ENCODE results near the gene TP53INP2.
"Not testable (repeated sequence)": the region's sequence is repeated elsewhere in the genome, so short reads cannot be mapped to it uniquely, and the experiment has no call there.

The TP53INP2 gene

GRCh38 chr20:34706302-34706875, 2.2 kb downstream of the TP53INP2 start:
- no peak for DNase-seq

- DNase-seq: no peak
Measured at GRCh38 chr20:34706912-34707784, 3.0 kb downstream of the TP53INP2 start.

- DNase-seq: peak; percentile 71
Measured at GRCh38 chr20:34708621-34709043, 4.5 kb downstream of the TP53INP2 start.

DNA sequence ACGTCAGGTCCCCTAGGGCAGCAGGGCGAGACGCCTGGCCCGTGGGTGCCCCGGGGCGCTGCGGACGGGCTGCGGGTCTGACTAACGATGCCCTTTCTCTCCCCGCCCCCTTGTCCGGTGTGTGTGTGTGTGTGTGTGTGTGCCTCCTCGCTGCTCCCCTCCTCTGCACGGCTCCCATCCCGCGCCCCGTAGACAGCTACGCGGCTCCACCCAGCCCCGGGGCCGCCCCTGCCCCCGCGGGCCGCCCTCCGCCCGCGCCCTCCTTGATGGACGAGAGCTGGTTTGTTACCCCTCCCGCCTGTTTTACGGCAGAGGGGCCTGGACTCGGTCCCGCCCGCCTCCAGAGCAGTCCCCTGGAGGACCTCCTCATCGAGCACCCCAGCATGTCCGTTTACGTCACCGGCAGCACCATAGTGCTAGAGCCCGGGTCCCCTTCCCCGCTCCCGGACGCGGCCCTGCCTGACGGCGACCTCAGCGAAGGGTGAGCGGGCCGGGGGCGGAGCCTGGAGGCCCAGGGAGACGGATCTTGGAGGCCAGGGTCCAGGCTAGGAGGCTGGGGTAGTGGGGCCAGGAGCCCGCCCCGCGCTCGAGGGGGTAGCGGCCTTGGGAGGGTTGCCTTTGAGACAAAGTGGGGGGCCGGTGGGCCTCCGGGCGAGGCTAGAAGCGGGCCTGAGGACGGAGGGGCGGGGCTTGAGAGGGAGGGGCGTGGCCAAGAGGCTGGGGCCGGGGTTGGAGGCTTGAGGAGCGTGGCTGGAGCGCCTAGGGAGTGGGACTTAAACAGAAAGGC, 5.1 kb downstream of the TP53INP2 start:
- peak; percentile 95 for DNase-seq

GRCh38 chr20:34709831-34710567, 5.9 kb downstream of the TP53INP2 start:
- DNase-seq: peak; percentile 93

DNA sequence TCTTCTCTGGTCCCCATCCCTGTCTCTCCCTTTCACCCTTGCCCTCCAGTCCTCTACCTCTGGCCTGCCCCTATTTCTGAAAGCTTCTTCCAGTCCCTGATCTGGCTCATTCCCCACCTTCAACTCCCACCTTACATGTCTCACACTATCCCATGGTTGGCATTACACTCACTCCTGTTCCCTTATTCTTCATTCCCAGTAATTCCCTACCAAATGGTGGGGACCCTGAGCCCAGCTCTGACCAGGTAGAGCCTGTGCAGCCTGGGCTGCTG, 6.4 kb downstream of the TP53INP2 start:
- DNase-seq: no peak

DNA sequence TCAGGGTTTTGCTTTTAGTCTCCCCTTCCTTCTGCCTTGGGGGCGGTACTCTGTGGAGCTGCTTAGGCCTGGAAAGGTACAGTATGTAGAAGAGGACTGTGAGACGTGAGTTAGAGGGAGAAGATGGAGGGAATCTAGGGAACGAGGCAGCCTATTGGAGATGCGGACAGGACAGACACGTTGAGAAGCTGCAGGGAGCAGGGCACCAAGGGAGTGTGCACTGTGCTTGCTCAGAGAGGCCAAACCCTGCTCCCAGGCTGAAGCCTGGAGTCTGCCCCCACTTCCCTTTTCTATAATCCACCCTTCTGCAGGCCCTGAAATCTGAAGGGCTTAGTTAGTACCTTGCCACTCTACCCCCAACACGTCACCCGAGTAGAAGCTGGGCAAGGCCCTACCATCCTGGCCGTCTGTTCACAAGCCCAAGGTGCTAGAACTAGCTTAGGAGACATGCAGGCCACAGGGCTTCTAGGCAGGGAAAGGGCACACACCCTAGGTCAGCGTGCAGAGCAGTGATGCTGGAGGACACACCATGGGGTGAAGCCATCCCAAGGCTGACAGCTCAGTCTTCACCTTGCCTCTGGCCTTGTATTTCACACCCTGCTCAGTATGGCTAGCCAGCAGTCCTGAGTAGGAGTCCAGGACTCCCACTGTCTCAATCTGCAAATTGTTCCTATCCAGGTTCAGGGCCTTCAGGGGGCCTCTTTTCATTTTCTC, 6.9 kb downstream of the TP53INP2 start:
- DNase-seq: peak; percentile 39

- no peak for DNase-seq
Measured at GRCh38 chr20:34711813-34712430, 7.8 kb downstream of the TP53INP2 start.

DNA sequence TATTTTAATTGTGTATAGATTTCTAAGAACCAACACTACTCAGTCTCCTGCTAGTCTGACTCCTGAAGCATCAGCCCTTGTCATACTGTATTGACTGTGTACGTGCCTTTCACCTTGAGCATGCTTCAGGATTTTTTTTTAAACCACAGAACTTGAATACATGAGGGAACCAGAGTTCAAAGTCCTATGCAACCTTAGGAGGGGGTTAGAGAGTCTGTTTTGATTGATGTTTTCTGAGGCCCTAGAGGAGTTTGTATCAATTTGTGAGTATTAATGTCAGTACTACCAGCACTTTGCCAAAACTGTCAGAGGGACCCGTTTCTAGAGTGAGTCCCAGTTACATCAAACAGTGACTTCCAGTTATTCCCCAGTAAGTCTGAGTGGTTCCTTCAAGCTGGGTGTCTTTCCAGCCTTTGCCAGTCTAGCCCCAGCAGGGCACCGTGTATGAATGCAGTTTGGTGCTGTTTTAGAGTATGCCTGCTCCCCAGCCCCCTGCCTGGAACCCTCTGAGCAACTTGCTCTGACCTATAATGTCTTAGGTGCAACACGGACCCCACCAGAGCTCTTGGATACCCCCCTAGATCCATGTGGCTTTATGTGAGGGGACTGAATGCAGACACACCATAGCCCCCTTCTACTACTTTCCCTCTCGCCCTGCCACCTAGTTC, 8.5 kb downstream of the TP53INP2 start:
- DNase-seq: no peak

DNA sequence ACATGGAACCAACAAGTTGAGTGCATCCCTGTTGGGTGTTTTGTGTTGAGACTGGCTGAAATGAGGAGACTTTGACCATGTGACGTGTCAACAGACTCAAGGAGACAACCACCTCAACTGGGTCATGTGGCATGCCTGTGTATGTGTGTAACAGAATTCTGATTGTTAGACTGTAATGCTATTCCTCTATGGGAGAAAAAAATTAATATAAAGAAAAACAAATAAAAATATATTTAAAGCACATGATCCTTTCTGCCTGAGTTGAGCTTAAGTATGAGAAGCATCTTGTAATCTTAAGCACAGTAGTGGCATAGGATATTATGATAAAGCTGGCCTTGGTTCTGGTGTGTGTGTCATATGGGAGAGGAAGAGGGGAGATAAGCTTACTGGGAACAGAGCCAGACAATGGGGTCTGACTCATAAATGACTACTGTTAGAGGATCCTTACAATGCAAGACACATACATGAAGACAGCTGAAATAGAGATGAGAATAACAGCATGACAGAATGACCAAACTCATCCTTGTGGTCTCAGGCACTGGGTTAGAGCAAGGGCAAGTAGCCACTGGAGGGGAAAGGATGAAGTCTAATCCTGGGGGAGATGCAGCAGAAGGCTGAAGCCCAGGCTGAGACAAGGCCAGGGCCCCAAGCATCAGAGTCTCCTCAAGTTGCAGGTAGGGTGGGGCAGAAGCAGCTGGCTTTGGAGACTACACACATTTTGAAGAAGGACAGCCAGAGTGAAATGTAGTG, 9.2 kb downstream of the TP53INP2 start:
- peak; percentile 34 for DNase-seq

DNA sequence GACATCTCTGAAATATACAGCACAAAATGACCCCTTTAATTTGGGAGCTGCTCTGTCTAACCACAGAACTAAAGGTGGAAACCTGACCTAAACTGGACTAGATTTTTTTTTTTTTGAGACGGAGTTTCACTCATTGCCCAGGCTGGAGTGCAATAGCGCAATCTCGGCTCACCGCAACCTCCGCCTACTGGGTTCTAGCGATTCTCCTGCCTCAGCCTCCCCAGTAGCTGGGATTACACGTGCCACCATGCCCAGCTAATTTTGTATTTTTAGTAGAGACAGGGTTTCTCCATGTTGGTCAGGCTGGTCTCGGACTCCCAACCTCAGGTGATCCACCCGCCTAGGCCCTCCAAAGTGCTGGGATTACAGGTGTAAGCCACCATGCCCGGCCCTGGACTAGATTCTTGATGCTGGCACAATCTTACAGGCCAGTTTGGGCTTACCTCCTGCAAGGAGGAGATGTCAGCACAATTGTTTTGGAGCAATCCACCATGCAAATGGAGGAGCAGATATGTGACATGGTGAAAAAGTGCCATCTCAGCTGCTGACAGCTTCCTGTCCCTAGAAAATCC, 9.9 kb downstream of the TP53INP2 start:
- DNase-seq: not testable (repeated sequence)

DNA sequence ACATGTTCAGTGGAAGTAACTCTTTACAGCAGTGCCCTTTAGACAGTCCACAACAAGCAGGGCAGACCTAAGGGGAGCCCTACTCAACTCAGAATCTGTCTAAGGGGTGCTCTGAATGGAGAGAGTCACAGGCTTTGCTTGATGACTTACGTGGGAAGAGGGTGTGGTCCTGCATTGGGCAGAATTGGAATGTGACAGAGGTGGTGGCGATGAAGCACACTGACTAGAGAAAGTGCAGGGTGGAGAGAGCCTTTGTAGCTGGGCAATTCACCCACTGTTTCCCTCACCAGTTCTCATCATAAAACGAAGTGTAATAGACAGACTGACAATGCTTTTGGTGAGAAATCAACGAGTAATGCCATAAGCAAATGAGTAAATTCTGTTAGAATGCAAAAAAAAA, 11.2 kb downstream of the TP53INP2 start:
- no peak for DNase-seq

DNA sequence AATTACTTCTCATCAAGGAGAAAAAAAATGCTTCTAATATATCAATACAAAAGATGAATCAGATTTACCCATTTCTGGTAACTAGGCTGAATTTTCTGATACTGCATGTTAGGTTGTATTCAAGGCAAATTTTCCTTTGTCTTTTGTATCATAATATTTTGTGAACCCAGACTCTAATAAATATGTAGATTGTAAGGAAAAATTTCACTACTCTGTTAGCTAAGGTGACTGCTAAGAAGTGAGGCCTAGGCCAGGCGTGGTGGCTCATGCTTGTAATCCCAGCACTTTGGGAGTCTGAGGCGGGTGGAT, 12.7 kb downstream of the TP53INP2 start:
- no peak for DNase-seq

- no peak for DNase-seq
Measured at GRCh38 chr20:34717230-34718095, 13.3 kb downstream of the TP53INP2 start.

DNA sequence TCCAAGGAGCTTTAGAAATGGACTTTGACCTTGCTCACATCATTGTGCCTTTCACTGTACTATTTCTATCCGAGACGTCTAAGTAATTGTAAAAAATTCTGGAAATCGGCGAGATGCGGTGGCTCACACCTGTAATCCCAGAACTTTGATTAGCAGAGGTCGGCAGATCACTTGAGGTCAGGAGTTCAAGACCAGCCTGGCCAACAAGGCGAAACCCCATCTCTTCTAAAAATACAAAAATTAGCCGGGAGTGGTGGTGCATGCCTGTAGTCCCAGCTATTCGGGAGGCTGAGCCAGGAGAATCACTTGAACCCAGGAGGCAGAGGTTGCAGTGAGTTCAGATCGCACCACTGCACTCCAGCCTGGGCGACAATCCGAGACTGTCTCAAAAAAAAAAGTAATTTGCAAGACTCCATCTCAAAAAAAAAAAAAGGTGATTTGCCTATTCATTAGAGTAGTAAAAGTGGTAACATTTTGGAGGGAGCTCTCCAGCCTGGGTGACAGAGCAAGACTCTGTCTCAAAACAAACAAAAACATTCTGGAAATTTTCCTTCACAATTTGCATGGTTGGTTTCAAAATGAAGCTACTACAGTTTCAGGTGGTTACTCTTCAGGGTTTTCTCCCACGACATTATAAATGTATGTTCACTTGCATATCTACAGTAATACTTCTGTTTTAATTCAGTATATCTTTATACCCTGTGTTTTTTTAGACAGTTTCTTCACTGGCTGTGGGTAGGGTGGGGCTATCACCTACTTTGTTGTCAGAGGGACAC, 15.3 kb downstream of the TP53INP2 start:
- DNase-seq: not testable (repeated sequence)

DNA sequence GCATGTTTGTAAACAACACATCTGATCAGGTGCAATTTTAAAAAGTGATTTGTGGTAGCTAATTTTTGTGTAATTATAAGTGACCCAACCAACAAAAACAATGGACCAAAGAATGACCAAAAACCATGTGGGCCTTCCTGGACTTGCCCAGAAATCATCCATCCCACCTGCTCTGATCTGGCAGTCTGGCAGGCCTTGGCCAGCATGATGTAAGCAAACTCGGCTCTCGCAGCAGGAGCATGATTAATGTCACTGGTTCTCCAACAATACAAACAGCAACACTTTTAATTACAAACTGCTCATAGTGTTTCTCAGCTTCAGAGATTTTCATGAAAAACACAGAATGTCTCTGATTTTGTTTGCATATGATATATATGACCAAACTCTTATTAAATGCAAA, 16.1 kb downstream of the TP53INP2 start:
- DNase-seq: peak; percentile 71

GRCh38 chr20:34722560-34722959, 18.4 kb downstream of the TP53INP2 start:
- not testable (repeated sequence) for DNase-seq

GRCh38 chr20:34724172-34724571, 20.0 kb downstream of the TP53INP2 start:
- DNase-seq: no peak

- no peak for DNase-seq
Measured at GRCh38 chr20:34729416-34729815, 25.3 kb downstream of the TP53INP2 start.

Data from NCI-H69 (cell line).